GM06990 (cell line): ENCODE measurements around the gene FAM222A.

Source experiments
- DNase-seq: peaks from one replicate; pipeline ENCODE4 v3.0.0-alpha.2; 2011; ENCODE audit not compliant: insufficient read length; ENCODE audit errors: extremely low read depth
- H3K27me3 ChIP-seq: replicated peaks from 2 replicates; pipeline ENCODE4 v1.6.0; 2011; ENCODE audit warnings: low read length; ENCODE audit not compliant: control insufficient read depth, insufficient read depth
- H3K36me3 ChIP-seq: 2 replicates; pipeline ENCODE4 v1.5.1; 2011; ENCODE audit warnings: low read length; ENCODE audit not compliant: control insufficient read depth, insufficient read depth
- H3K4me3 ChIP-seq: replicated peaks from 2 replicates; pipeline ENCODE4 v1.5.1; 2011; ENCODE audit warnings: low read depth, mild to moderate bottlenecking, control low read depth, low read length
- CTCF ChIP-seq: IDR thresholded peaks from 2 replicates; pipeline ENCODE4 v1.5.1; 2011; ENCODE audit warnings: low read length, control low read depth, mild to moderate bottlenecking, inconsistent platforms; ENCODE audit not compliant: insufficient read depth, poor library complexity, severe bottlenecking

FAM222A gene

GRCh38 chr12:109697877-109698468, 15.7 kb upstream of the FAM222A start:
- H3K4me3 ChIP-seq: no peak overlapping the region
- no peaks in the 10 kb centered on the region for H3K36me3 ChIP-seq
- no peak for TF ChIP-seq CTCF
- H3K27me3 ChIP-seq: no peaks in the 10 kb centered on the region
- no peak for DNase-seq

GRCh38 chr12:109698820-109699219, 14.8 kb upstream of the FAM222A start:
- no peaks in the 10 kb centered on the region for H3K27me3 ChIP-seq
- no peak overlapping the region for H3K4me3 ChIP-seq
- DNase-seq: no peak
- no peaks in the 10 kb centered on the region for H3K36me3 ChIP-seq
- TF ChIP-seq CTCF: no peak

- Histone ChIP-seq H3K27me3 (no peaks in the 10 kb centered on the region), H3K36me3 (no peaks in the 10 kb centered on the region), H3K4me3 (no peak overlapping the region)
- DNase-seq: no peak
- TF ChIP-seq CTCF: no peak
Observed at GRCh38 chr12:109701064-109701463, 12.6 kb upstream of the FAM222A start.

GRCh38 chr12:109702111-109702841, 11.3 kb upstream of the FAM222A start:
- no peak for TF ChIP-seq CTCF
- DNase-seq: no peak
- Histone ChIP-seq H3K4me3 (no peak overlapping the region), H3K36me3 (no peaks in the 10 kb centered on the region), H3K27me3 (no peaks in the 10 kb centered on the region; the same call in 1 of the 2 replicates)

GRCh38 chr12:109703684-109704083, 9.9 kb upstream of the FAM222A start:
- Histone ChIP-seq H3K27me3 (peaks cover 1% of the 10 kb centered on the region; the same call in 1 of the 2 replicates), H3K36me3 (no peaks in the 10 kb centered on the region), H3K4me3 (no peak overlapping the region)
- DNase-seq: no peak
- no peak for TF ChIP-seq CTCF
